ENCODE measurements around the gene NRXN3. TPM values are rescaled to one million over a fixed set of nuclear protein-coding genes. Genes with fewer than 3 reads are reported as not detected.

Gene NRXN3
- polyA plus RNA-seq, 1 of the 3 experiments (the other 2 are of a cell fraction) = 1.6 TPM

DNA sequence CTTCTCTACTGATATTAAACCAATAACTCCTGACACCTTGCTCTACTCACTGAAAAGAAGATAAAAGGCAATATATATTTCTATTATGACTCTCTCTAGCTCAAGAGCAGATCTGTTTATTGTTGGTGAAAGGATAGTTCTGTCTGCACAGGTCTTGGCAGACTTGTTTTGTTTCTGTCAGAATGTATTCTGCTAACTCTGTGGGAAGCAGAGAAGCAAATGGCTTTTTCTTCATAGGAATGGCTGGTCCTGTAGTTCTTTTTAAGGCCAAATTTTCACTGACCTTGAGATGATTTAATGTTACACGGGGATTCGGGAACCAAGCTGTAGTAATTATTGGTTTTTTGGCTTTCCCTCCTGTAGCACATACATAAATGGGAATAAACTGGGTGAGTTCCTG is 1529.0 kb downstream of the NRXN3 start:
- Histone ChIP-seq H3K4me1 (ENCODE audit: control insufficient read depth in 1 of 2, insufficient read depth in 2 of 2, low read depth in 1 of 2, low read length in 1 of 2) (no peaks in the 10 kb centered on the region; a peak in 1 of 4 replicates), H3K9me2 (no peaks in the 10 kb centered on the region), H3K36me3 (replicated peaks in 1 of 2; ENCODE audit: control insufficient read depth in 1 of 2, insufficient read depth in 2 of 2, low read length in 1 of 2) (no peaks in the 10 kb centered on the region), H3K27ac (ENCODE audit: low read depth in 2 of 2, low read length in 1 of 2) (no peak overlapping the region), H3K27me3 (ENCODE audit: insufficient read depth) (no peaks in the 10 kb centered on the region), H3K4me2 (no peak overlapping the region), H3K9me3 (no peaks in the 10 kb centered on the region), H3K9ac (no peak overlapping the region), H3F3A (replicated peaks; ENCODE audit: insufficient read depth) (no peaks in the 10 kb centered on the region), H4K20me1 (ENCODE audit: insufficient read depth) (no peaks in the 10 kb centered on the region), H2AFZ (ENCODE audit: low read depth) (no peak overlapping the region), H3K4me3 (ENCODE audit: low read depth in 2 of 2, low read length in 1 of 2) (no peak overlapping the region), H3K79me2 (ENCODE audit: insufficient read depth) (no peaks in the 10 kb centered on the region)
- WGBS (ENCODE audit: low lambda C conversion rate) = 20% methylated on average over 2 of the region's 2 CpGs
- CTCF ChIA-PET = no interaction called here
- DNase-seq = no peak
- POLR2A ChIA-PET = no interaction called here
- TF ChIP-seq TCF12 (IDR thresholded peaks at IDR 0.05) = no peak
- no peak for TF ChIP-seq MEF2A (IDR thresholded peaks at IDR 0.05; ENCODE audit: borderline replicate concordance, low read depth)
- TF ChIP-seq, protein P1, sequence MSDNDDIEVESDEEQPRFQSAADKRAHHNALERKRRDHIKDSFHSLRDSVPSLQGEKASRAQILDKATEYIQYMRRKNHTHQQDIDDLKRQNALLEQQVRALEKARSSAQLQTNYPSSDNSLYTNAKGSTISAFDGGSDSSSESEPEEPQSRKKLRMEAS (IDR thresholded peaks at IDR 0.05; ENCODE audit: low read depth) = no peak
- TF ChIP-seq RXRA (IDR thresholded peaks at IDR 0.05; ENCODE audit: borderline replicate concordance, low read depth) = no peak
- TF ChIP-seq, protein P2, sequence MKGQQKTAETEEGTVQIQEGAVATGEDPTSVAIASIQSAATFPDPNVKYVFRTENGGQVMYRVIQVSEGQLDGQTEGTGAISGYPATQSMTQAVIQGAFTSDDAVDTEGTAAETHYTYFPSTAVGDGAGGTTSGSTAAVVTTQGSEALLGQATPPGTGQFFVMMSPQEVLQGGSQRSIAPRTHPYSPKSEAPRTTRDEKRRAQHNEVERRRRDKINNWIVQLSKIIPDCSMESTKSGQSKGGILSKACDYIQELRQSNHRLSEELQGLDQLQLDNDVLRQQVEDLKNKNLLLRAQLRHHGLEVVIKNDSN (IDR thresholded peaks at IDR 0.05; ENCODE audit: borderline replicate concordance, low read depth) = no peak
- TF ChIP-seq, protein P3, sequence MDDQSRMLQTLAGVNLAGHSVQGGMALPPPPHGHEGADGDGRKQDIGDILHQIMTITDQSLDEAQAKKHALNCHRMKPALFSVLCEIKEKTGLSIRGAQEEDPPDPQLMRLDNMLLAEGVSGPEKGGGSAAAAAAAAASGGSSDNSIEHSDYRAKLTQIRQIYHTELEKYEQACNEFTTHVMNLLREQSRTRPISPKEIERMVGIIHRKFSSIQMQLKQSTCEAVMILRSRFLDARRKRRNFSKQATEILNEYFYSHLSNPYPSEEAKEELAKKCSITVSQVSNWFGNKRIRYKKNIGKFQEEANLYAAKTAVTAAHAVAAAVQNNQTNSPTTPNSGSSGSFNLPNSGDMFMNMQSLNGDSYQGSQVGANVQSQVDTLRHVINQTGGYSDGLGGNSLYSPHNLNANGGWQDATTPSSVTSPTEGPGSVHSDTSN (IDR thresholded peaks at IDR 0.05) = no peak
- no peak for TF ChIP-seq POLR2AphosphoS5 (IDR thresholded peaks at IDR 0.05; ENCODE audit: low read depth, low read length)
- TF ChIP-seq EZH2phosphoT487 (IDR thresholded peaks at IDR 0.05; ENCODE audit: borderline replicate concordance, low read depth) = no peak
- TF ChIP-seq, protein P4, sequence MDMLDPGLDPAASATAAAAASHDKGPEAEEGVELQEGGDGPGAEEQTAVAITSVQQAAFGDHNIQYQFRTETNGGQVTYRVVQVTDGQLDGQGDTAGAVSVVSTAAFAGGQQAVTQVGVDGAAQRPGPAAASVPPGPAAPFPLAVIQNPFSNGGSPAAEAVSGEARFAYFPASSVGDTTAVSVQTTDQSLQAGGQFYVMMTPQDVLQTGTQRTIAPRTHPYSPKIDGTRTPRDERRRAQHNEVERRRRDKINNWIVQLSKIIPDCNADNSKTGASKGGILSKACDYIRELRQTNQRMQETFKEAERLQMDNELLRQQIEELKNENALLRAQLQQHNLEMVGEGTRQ (IDR thresholded peaks at IDR 0.05; ENCODE audit: borderline replicate concordance, low read depth, low read length) = no peak

DNA sequence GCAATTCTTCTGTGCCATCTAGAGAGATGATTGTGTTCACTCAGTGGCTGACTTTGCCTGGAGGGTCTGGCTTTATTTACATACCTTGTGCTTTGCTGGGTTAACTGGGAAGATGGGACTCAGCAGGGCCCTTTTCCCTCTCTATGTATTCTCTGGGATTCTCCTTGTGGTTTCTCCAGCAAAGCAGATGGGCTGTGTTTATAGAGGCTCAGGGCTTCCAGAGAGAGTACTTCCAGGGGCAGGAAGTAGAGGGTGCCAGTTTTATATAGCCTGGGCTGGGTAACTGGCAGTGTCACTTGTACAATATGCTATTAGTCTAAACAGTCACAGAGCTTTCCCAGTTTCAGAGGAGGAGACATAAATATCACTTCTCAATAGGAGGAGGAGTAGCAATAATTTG is 1531.2 kb downstream of the NRXN3 start:
- Histone ChIP-seq H3K4me1 (ENCODE audit: control insufficient read depth in 1 of 2, insufficient read depth in 2 of 2, low read depth in 1 of 2, low read length in 1 of 2) (no peaks in the 10 kb centered on the region), H3K4me2 (no peak overlapping the region), H3K9me2 (no peaks in the 10 kb centered on the region), H3K4me3 (ENCODE audit: low read depth in 2 of 2, low read length in 1 of 2) (no peak overlapping the region), H3K27me3 (ENCODE audit: insufficient read depth) (no peaks in the 10 kb centered on the region), H3K9ac (no peak overlapping the region), H3K79me2 (ENCODE audit: insufficient read depth) (no peaks in the 10 kb centered on the region), H3K27ac (ENCODE audit: low read depth in 2 of 2, low read length in 1 of 2) (no peak overlapping the region), H2AFZ (ENCODE audit: low read depth) (no peak overlapping the region), H3F3A (replicated peaks; ENCODE audit: insufficient read depth) (no peaks in the 10 kb centered on the region), H3K36me3 (replicated peaks in 1 of 2; ENCODE audit: control insufficient read depth in 1 of 2, insufficient read depth in 2 of 2, low read length in 1 of 2) (no peaks in the 10 kb centered on the region), H3K9me3 (no peaks in the 10 kb centered on the region), H4K20me1 (ENCODE audit: insufficient read depth) (no peaks in the 10 kb centered on the region)
- DNase-seq = no peak
- ChIA-PET CTCF (no interaction called here), POLR2A (no interaction called here)
- no peak for TF ChIP-seq MXI1 (IDR thresholded peaks at IDR 0.05; ENCODE audit: low read depth, low read length)
- TF ChIP-seq ELF1 (IDR thresholded peaks at IDR 0.05) = no peak
- TF ChIP-seq, protein P4 (IDR thresholded peaks at IDR 0.05; ENCODE audit: borderline replicate concordance, low read depth, low read length) = no peak
- TF ChIP-seq NFIC (IDR thresholded peaks at IDR 0.05; ENCODE audit: borderline replicate concordance) = no peak
- no peak for TF ChIP-seq GABPA (IDR thresholded peaks at IDR 0.05; ENCODE audit: low read depth)
- TF ChIP-seq FOXJ3 (CRISPR knock-in tag; IDR thresholded peaks at IDR 0.05) = no peak
- no peak for TF ChIP-seq SMC3 (IDR thresholded peaks at IDR 0.05; ENCODE audit: low read depth, low read length)
- TF ChIP-seq FOSL2 (IDR thresholded peaks at IDR 0.05; ENCODE audit: borderline replicate concordance, low read depth) = no peak
- no peak for TF ChIP-seq FOXM1 (IDR thresholded peaks at IDR 0.05; ENCODE audit: low read depth)

All from SK-N-SH (cell line).